Measurements from ENCODE around the gene CHRNG.
A peak's percentile ranks its signal among the peaks of the same experiment; 100 is the strongest.

CHRNG gene

GRCh38 chr2:232503809-232504323, 35.6 kb upstream of the CHRNG start:
- DNase-seq, result no peak
- intact Hi-C loops (cut with DNase I), result no loop called here

GRCh38 chr2:232504438-232504837, 35.1 kb upstream of the CHRNG start:
- intact Hi-C loops (cut with DNase I), result no loop called here

DNA sequence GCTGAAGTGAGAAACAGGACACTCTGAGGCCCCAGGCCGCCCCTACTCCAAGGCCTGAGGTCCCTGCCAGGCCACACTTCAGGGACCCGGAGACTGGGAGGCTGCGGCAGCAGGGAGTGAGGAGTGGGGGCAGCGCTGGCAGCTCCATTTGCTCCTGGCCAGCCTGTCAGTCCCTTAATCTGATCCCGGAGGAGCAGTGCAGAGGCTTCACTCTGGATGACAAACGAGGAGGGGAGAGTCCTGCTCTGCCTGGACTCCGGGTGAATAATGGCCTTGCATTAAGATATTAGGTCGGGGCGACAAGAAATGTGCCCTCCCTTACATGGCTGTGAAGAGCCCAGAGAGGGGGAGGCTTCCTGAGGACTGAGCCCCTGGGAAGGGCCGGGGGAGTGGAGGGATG, 33.6 kb upstream of the CHRNG start:
- no peak for DNase-seq
- intact Hi-C loops (cut with DNase I), result no loop called here

More at GRCh38 chr2:232504438-232504837, 35.1 kb upstream of the CHRNG start:
- DNase-seq, result no peak

DNA sequence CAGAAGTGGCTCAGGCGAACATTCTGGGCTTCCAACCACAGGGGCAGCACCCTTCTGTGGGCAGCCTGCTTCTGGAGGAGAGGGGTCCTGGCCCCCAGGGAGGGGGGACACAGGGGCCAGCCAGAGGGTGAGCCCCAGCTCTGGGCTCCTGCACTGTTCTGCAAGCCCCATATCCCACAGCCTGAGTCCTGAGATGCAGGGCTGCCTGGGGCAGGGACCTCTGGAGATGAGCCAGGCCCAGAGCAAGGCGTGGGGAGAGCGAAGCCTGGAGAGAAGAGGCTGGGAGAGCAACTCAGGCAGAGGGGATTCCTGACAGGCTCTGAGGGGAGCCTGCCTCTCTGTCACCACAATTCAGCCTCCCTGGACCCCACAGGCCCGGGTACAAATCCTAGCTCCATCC, 32.8 kb upstream of the CHRNG start:
- intact Hi-C loops (cut with DNase I), result no loop called here
- no peak for DNase-seq

DNA sequence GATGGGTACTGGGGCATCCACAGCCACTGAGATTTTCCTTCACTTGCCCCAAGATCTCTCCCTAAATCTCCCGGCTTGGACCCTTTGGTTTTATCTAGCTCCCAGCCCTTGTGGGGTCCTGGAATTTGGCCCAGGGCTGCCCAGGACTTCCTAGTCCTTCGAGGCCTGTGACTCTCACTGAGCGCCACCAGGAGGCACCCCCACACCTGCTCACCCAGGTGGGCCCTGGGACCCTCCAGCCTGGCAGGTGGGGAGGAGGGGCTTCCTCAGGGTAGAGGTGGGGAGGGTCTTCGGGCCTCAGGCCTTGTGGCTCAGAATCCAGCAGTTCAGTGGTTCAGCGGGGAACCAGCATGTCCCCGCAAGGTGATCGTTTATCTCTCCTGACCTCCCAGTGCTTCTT, 31.2 kb upstream of the CHRNG start:
- no peak for DNase-seq
- intact Hi-C loops (cut with DNase I), result no loop called here

GRCh38 chr2:232511336-232511890, 28.1 kb upstream of the CHRNG start:
- peak in 1 of 10 donors; percentile 30 for DNase-seq
- intact Hi-C loops (cut with DNase I), result no loop called here

- DNase-seq, result no peak
- intact Hi-C loops (cut with DNase I), result no loop called here
These were observed 26.9 kb upstream of the CHRNG start for GRCh38 chr2:232512602-232513001.

GRCh38 chr2:232513353-232513752, 26.1 kb upstream of the CHRNG start:
- DNase-seq, result no peak
- intact Hi-C loops (cut with DNase I), result no loop called here

DNA sequence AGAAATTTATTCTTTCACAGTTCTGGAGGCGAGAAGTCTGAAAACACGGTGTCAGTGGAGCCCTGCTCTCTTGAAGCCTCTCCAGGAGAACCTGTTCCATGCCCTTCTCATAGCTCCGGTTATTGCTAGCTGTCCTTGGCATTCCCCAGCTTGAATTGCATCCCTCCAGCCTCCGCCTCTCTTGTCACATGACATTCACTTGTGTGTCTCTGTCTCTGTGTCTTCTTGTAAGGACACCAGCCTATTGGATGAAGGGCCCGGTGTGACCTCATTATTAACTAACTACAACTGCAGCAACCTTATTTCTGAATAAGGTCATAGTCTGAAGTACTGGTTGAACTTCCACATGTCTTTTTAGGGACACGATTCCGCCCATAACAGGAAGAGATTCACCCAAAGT, 23.9 kb upstream of the CHRNG start:
- no peak for DNase-seq
- intact Hi-C loops (cut with DNase I), result no loop called here

DNA sequence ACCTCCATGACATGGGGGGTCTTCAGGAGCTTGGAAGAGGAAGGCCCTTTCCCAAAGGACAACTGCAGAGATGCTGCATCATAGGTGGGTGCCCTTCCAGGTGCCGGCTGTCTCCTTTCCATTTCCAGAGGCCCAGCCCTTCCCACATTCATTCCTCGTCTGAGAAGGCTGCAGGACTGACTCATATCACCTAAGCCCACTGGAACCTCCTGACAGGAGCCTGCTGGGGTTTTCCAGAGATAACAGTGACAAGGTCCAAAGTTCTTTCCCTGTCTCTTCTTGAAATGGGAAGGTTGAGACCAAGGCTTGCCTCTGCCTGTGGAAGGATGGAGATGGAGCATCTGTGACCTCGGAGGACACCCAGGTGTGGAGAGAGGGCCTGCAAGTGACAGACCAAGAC, 22.9 kb upstream of the CHRNG start:
- intact Hi-C loops (cut with DNase I), result no loop called here
- no peak for DNase-seq

DNA sequence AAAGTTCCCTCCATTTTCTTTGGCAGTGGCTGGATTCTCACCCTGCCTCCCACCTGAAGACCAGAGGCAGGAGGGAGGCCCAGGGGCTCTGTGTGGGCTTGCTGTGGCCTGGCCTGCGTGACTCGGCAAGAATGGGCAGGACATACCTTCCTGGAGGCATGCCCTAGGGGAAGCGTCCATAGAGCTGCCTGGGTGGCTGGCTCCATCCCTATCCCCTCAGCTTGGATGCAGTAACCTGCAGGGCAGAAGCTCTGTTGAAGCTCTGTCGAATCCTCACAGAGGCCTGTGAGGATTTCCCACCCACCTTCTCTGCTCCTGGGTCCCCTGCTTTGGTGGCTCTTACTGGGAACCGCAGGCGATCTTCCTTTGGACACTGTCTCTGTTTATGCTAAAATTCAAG, 20.6 kb upstream of the CHRNG start:
- intact Hi-C loops (cut with DNase I), result no loop called here
- DNase-seq, result no peak

DNA sequence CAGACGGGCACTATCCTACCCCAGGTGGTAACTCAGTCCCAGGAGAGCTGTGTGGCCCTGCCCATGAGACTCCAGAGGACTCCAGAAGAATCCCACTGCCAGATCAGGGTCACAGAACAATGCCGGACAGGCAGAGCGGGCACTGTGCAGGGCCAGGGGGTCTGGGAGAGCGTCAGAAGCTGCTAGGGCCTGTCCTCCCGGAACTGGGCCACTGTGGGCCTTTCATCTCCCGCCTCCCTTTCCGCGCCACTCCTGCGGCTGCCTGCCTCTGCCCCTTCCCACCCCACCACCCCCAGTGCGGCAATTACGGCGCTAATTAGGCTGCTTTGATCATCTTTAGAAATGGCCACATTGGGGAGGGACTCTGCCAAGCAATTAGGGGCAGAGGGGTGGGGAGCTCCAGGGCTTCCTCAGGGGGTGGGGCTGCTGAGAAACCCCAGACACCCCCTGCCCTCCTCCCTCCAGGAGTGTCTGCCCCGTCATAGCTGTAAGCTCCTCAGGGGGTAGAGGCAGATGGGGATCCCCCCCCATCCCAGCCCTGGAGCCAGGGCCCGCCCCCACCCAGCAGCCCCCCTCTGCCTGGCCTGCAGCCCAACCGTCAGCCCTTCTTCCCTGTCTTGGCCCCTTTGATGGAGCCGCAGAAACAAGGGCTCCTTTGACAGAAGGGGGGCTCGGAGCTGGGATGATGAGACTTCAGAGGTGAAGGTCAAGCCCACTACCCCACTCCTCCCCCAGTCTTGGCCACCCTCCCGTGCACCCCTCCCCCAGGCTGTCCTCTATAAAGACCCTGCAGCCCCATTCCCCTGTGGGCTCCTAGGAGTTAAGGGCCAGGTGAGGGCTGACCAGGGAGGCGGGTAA, 19.7 kb upstream of the CHRNG start, which contains the start of gene PRSS56:
Gene PRSS56, plus strand, starts transcription at position 808 of the 858 bp plus-strand sequence. CDS start 211 bp downstream, outside the sequence.
- intact Hi-C loops (cut with DNase I), result loop anchor here (5.0 kb wide), 1 partner anchor 613 kb away; no protein-coding TSS in a partner anchor
- no peak for DNase-seq

- intact Hi-C loops (cut with DNase I), result loop anchor here (5.0 kb wide), 1 partner anchor 613 kb away; no protein-coding TSS in a partner anchor
- no peak for DNase-seq
These were observed 19.0 kb upstream of the CHRNG start for GRCh38 chr2:232520489-232520888.

DNA sequence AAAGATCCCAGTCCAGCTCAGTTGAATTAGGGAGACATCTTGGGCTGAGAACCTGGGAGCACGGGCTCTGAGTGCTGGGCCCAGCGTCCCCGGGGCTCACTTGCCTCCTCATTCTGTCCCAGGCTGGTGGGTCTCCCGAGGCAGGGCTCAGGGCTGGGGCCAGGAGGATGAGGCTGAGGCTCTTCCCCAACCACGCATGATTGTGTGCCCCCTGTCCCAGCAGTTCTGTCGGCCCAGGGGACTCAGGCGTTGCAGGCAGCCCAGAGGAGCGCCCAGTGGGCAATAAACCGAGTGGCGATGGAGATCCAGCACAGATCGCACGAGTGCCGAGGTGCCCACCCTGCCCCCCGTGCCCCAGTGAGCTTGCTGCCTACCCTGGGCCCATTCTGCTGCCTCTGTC, 18.4 kb upstream of the CHRNG start:
- intact Hi-C loops (cut with DNase I), result loop anchor here (5.0 kb wide), 1 partner anchor 614 kb away; no protein-coding TSS in a partner anchor

DNA sequence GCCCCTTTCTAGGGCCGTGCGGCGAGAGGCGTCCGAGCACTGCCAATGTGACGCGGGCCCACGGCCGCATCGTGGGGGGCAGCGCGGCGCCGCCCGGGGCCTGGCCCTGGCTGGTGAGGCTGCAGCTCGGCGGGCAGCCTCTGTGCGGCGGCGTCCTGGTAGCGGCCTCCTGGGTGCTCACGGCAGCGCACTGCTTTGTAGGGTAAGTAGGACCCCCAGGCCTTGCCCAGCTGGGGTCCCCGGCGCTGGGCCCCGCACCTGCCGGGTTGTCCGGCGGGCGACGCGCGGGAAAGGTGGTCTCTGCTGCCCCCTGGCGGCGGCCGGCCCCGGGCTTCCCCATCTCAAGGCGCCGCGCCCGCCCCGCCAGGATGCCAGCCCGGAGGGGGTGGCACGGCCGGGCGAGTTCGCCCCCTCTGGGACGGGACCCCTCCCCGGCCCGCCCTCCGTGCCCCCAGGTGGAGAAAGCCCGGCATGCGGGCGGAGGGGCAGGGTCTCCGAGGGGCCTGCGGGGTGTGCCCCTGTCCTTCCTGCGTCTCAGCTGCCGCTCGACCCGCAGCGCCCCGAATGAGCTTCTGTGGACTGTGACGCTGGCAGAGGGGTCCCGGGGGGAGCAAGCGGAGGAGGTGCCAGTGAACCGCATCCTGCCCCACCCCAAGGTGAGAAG, 17.4 kb upstream of the CHRNG start:
- intact Hi-C loops (cut with DNase I), result loop anchor here (1.0 to 5.0 kb wide), 2 partner anchors 76 to 615 kb away; no protein-coding TSS in a partner anchor
- DNase-seq, result peak in 6 of 10 donors; percentile 60 to 95 (median 72)

More for the DNA sequence above, 18.4 kb upstream of the CHRNG start:
- DNase-seq, result no peak

DNA sequence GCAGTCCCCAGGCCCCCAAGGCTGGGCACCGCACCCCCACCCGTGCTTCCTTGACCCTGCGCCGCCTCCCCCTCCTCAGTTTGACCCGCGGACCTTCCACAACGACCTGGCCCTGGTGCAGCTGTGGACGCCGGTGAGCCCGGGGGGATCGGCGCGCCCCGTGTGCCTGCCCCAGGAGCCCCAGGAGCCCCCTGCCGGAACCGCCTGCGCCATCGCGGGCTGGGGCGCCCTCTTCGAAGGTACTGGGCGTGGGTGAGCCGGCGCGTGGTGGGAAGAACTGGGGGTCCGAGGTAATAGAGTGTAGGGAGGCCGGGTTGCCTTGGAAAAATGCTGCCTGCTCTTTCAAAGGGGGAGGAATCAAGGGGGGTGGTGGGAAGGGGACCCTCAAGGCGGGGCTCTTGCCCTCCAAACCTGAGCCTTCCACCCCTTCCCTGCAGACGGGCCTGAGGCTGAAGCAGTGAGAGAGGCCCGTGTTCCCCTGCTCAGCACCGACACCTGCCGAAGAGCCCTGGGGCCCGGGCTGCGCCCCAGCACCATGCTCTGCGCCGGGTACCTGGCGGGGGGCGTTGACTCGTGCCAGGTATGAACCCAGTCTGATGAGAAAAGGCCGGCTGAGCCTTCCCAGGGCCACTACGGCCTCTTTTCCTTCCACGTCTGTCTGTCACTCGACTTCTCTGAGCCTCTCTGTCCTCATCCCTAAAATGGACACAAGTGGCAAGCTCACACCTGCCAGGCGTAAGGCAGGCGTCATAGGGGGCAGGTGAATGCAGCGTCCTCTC, 16.7 kb upstream of the CHRNG start:
- intact Hi-C loops (cut with DNase I), result loop anchor here (1.0 to 5.0 kb wide), 2 partner anchors 77 to 616 kb away; no protein-coding TSS in a partner anchor
- no peak for DNase-seq

DNA sequence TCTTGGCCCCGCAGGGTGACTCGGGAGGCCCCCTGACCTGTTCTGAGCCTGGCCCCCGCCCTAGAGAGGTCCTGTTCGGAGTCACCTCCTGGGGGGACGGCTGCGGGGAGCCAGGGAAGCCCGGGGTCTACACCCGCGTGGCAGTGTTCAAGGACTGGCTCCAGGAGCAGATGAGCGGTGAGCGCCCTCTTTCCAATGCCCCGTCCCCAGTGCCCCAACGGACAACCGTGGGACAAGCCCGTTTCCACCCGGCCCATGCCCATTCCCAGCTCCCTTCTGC, 16.1 kb upstream of the CHRNG start:
- intact Hi-C loops (cut with DNase I), result loop anchor here (5.0 kb wide), 1 partner anchor 616 kb away; no protein-coding TSS in a partner anchor
- DNase-seq, result no peak

DNA sequence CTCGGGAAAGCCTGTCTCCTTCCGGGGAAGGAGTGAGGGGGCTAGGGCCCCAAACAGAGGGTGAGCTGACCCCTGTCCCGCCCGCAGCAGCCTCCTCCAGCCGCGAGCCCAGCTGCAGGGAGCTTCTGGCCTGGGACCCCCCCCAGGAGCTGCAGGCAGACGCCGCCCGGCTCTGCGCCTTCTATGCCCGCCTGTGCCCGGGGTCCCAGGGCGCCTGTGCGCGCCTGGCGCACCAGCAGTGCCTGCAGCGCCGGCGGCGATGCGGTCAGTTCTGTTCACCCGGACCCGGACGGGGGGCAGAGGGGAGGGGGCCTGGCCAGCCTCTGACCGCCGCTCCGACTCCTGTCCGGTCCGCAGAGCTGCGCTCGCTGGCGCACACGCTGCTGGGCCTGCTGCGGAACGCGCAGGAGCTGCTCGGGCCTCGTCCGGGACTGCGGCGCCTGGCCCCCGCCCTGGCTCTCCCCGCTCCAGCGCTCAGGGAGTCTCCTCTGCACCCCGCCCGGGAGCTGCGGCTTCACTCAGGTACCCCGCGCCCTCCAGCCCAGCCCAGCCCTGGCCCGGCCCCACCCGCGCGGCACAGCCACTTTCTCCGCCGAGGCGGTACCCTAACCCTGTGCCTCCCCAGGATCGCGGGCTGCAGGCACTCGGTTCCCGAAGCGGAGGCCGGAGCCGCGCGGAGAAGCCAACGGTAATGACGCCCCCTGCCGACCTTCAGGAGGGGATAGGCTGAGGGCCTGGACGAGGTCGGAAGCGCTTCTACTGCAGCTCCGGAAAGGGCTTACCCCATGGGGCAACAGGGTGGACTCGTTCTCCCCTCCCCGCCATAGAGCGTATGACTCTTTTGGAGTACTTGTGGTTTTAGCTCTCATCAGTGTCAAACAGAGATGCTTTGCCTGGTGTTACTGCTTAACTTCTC, 15.6 kb upstream of the CHRNG start:
- DNase-seq, result peak; percentile 27 to 92 (median 48)
- intact Hi-C loops (cut with DNase I), result loop anchor here (5.0 kb wide), 1 partner anchor 617 kb away; no protein-coding TSS in a partner anchor

GRCh38 chr2:232524771-232525170, 14.7 kb upstream of the CHRNG start:
- intact Hi-C loops (cut with DNase I), result loop anchor here (5.0 kb wide), 1 partner anchor 617 kb away; no protein-coding TSS in a partner anchor
- no peak for DNase-seq

Measured in posterior cingulate gyrus (tissue), 11 donors.